Natural killer cell (primary cell): ENCODE results near the gene LIMS2. TPM values are rescaled to one million over a fixed set of nuclear protein-coding genes. Genes with fewer than 3 reads are reported as not detected.

ENCODE experiments used
- ATAC-seq, 3 donors: fragments of 150-1000 bp in 2 of 3; fragments of 200-7000 bp in 1 of 3; cut with Tn5 transposase; 1 replicate in 1 of 3; 2 replicates in 2 of 3; pipeline ENCODE4 v1.10.0; 2021; ENCODE audit warnings: mild to moderate bottlenecking in 2 of 3, moderate library complexity in 2 of 3
- DNase-seq, 2 donors: peaks; one replicate each; pipeline versions ENCODE4 v3.0.0 to v3.0.0-alpha.2; 2013 to 2021; ENCODE audit warnings: mixed read lengths in 1 of 2
- H3K27ac ChIP-seq: one replicate; pipeline ENCODE4 v1.5.1; 2013; ENCODE audit warnings: mild to moderate bottlenecking, low read length
- H3K27me3 ChIP-seq: one replicate; pipeline ENCODE4 v1.6.1; 2013; ENCODE audit warnings: low read length; ENCODE audit not compliant: control insufficient read depth, insufficient read depth
- H3K36me3 ChIP-seq: one replicate; pipeline ENCODE4 v1.6.1; 2013; ENCODE audit warnings: low read length; ENCODE audit not compliant: control insufficient read depth, insufficient read depth
- H3K4me1 ChIP-seq: one replicate; pipeline ENCODE4 v1.6.1; 2013; ENCODE audit warnings: low read length; ENCODE audit not compliant: control insufficient read depth, insufficient read depth
- H3K4me3 ChIP-seq: one replicate; pipeline ENCODE4 v1.5.1; 2013; ENCODE audit warnings: low read length
- H3K9me3 ChIP-seq: one replicate; pipeline ENCODE4 v1.6.1; 2013; ENCODE audit warnings: low read length; ENCODE audit not compliant: control insufficient read depth, insufficient read depth
- H3K27ac Mint-ChIP-seq, 2 donors: one replicate each; pipeline ENCODE4 v1.8.0; 2022; ENCODE audit warnings: mild to moderate bottlenecking in 2 of 2, mixed read lengths in 2 of 2, moderate library complexity in 1 of 2
- H3K27me3 Mint-ChIP-seq, 2 donors: one replicate each; pipeline ENCODE4 v1.8.0; 2022; ENCODE audit warnings: low read depth in 2 of 2, mixed read lengths in 2 of 2
- H3K36me3 Mint-ChIP-seq: one replicate; pipeline ENCODE4 v1.8.0; 2022; ENCODE audit warnings: mixed read lengths
- H3K4me1 Mint-ChIP-seq, 2 donors: one replicate each; pipeline ENCODE4 v1.8.0; 2022; ENCODE audit warnings: mixed read lengths in 2 of 2
- H3K4me3 Mint-ChIP-seq: one replicate; pipeline ENCODE4 v1.8.0; 2022; ENCODE audit warnings: mild to moderate bottlenecking, moderate library complexity, mixed read lengths
- H3K9me3 Mint-ChIP-seq, 2 donors: one replicate each; pipeline ENCODE4 v1.8.0; 2022; ENCODE audit warnings: mixed read lengths in 2 of 2
- WGBS: methylation state at CpG from one replicate; pipeline ENCODE4 v1.1.7; 2013; ENCODE audit warnings: missing lambda C conversion rate; ENCODE audit not compliant: insufficient coverage; 5-methylcytosine and 5-hydroxymethylcytosine counted together
- intact Hi-C: fragments of 100-400 bp; cut with micrococcal nuclease; formaldehyde crosslinking; loops from one replicate; pipeline ENCODE4 v1.14.2; 2022
- total RNA-seq, 4 donors: library from RNA; stranded (reverse); fragments of 120-200 nt in 1 of 4; gene quantifications; one replicate each; pipeline versions ENCODE4 v1.2.3 to v1.2.4, GENCODE V29; 2013 to 2022
- TF ChIP-seq, protein P1 (sequence below): fragments of 200-600 bp; IDR thresholded peaks from one replicate; pipeline ENCODE4 v1.8.0; 2022; ENCODE audit warnings: antibody characterized with exemption

Gene LIMS2
- total RNA-seq, 3 donors from 2014 or later (not counting 1 experiment from before 2014, with no cell fraction given), result 0.15 to 0.16 TPM; not detected in 1

DNA sequence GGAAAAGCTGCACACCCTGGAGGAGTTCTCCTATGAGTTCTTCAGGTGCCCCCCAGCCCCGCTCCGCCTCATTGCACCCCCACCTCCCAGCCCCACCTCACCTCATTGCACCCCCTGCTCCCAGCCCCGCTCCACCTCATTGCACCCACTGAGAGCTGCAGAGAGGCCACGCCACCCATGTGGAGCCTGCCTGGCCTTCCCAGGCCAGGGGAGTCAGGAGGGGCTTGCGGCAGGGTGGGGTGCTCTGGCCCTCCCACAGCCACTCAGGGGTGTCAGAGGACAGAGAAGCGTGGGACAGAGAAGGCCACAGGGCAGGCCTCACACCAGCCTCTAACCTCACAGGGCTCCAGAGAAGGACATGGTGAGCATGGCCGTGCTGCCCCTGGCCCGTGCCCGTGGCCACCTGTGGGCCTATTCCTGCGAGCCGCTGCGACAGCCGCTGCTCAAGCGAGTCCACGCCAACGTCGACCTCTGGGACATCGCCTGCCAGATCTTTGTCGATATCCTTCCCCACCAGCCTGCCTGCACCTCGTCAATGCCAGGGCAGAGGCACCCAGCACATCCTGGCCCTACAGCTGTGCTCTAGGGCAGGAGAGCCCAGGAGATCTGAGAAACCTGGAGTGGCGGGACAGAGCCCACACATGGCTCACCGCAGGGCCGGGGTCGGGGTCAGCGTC lies 44.3 kb downstream of the LIMS2 start:
- peaks cover 49% of the 10 kb centered on the region for H3K4me1 ChIP-seq
- Mint-ChIP-seq H3K4me3 (no peak overlapping the region), H3K27me3 (no peaks in the 10 kb centered on the region), H3K27ac (no peak overlapping the region), H3K9me3 (no peaks in the 10 kb centered on the region), H3K36me3 (no peaks in the 10 kb centered on the region), H3K4me1 (no peaks in the 10 kb centered on the region)
- intact Hi-C loops, result no loop called here
- H3K27ac ChIP-seq, result no peak overlapping the region
- TF ChIP-seq, protein P1, sequence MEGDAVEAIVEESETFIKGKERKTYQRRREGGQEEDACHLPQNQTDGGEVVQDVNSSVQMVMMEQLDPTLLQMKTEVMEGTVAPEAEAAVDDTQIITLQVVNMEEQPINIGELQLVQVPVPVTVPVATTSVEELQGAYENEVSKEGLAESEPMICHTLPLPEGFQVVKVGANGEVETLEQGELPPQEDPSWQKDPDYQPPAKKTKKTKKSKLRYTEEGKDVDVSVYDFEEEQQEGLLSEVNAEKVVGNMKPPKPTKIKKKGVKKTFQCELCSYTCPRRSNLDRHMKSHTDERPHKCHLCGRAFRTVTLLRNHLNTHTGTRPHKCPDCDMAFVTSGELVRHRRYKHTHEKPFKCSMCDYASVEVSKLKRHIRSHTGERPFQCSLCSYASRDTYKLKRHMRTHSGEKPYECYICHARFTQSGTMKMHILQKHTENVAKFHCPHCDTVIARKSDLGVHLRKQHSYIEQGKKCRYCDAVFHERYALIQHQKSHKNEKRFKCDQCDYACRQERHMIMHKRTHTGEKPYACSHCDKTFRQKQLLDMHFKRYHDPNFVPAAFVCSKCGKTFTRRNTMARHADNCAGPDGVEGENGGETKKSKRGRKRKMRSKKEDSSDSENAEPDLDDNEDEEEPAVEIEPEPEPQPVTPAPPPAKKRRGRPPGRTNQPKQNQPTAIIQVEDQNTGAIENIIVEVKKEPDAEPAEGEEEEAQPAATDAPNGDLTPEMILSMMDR, result no peak
- no peak overlapping the region for H3K4me3 ChIP-seq
- ATAC-seq, result no peak
- no peaks in the 10 kb centered on the region for H3K9me3 ChIP-seq
- H3K27me3 ChIP-seq, result no peaks in the 10 kb centered on the region
- DNase-seq, result no peak
- H3K36me3 ChIP-seq, result no peaks in the 10 kb centered on the region
- WGBS, result 91% methylated on average over 25 of the region's 25 CpGs

DNA sequence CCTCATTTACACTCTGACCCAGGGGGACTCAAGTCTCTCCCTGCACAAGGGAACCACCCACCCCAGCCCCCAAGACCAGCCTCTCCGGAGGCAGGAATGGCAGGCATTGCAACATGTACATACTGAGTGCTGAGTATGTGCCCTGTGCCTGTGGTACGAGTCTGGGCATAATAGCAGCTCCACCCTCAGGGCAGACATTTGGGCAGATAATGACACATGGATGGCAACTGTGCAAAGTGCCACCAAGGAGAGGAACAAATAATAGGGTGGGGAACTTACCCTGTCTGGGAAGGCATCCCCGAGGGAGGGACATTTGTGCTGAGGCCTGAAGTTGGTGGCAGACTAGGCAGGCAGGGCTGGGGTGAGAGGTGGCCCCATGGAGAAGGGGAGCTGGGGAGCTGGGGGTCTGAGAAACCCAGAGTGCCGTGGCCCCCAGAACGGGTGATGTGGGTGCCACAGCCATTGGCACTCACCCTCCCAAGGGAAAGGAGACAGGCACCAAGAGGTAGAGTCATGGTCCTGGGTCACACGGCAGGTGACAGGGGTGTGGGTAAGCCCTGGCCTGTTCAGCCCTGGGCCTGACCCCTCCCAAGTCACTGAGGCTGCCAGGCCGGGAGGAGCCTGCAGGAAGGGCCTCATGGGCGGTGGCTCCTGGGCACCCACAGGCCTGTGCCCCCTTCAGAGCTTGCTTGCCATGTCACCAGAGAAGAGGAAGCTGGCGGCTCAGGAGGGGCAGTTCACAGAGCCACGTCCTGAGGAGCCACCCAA lies 45.0 kb downstream of the LIMS2 start:
- TF ChIP-seq, protein P1, result no peak
- Mint-ChIP-seq H3K4me3 (no peak overlapping the region), H3K27me3 (peaks cover 0 to 2% of the 10 kb centered on the region in 2 donors), H3K9me3 (no peaks in the 10 kb centered on the region), H3K36me3 (no peaks in the 10 kb centered on the region), H3K27ac (no peak overlapping the region), H3K4me1 (no peaks in the 10 kb centered on the region)
- 58% methylated on average over 10 of the region's 10 CpGs for WGBS
- DNase-seq, result no peak
- Histone ChIP-seq H3K4me3 (no peak overlapping the region), H3K27me3 (no peaks in the 10 kb centered on the region), H3K9me3 (no peaks in the 10 kb centered on the region), H3K4me1 (peaks cover 49% of the 10 kb centered on the region), H3K36me3 (no peaks in the 10 kb centered on the region), H3K27ac (no peak overlapping the region)
- intact Hi-C loops, result no loop called here
- ATAC-seq, result no peak

DNA sequence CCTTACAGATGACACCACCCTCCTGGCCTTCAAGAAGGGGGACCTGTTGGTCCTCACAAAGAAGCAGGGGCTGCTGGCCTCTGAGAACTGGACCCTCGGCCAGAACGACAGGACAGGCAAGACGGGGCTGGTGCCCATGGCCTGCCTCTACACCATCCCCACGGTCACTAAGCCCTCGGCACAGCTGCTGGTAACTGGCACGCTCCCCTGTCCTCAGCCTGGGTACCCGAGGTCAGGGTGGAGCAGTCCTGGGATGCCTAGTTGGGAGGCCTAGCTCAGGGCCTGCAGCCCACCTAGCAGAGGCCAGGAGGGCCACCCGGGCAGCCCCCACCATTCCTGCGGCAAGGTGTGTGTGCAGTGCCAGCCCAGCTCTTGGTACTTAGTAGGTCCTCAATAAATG lies 45.7 kb downstream of the LIMS2 start:
- no peak overlapping the region for H3K4me3 Mint-ChIP-seq
- H3K36me3 ChIP-seq, result no peaks in the 10 kb centered on the region
- ATAC-seq (no peak), DNase-seq (no peak)
- no peaks in the 10 kb centered on the region for H3K27me3 ChIP-seq
- intact Hi-C loops, result no loop called here
- no peaks in the 10 kb centered on the region for H3K36me3 Mint-ChIP-seq
- H3K4me3 ChIP-seq, result no peak overlapping the region
- peaks cover 0 to 2% of the 10 kb centered on the region in 2 donors for H3K27me3 Mint-ChIP-seq
- peaks cover 49% of the 10 kb centered on the region for H3K4me1 ChIP-seq
- no peaks in the 10 kb centered on the region for H3K9me3 ChIP-seq
- no peaks in the 10 kb centered on the region for H3K4me1 Mint-ChIP-seq
- H3K27ac Mint-ChIP-seq, result no peak overlapping the region
- TF ChIP-seq, protein P1, result no peak
- H3K9me3 Mint-ChIP-seq, result no peaks in the 10 kb centered on the region
- H3K27ac ChIP-seq, result no peak overlapping the region
- WGBS, result 88% methylated on average over 9 of the region's 9 CpGs
